Measurements from ENCODE around the gene ABRACL.

The ABRACL gene

DNA sequence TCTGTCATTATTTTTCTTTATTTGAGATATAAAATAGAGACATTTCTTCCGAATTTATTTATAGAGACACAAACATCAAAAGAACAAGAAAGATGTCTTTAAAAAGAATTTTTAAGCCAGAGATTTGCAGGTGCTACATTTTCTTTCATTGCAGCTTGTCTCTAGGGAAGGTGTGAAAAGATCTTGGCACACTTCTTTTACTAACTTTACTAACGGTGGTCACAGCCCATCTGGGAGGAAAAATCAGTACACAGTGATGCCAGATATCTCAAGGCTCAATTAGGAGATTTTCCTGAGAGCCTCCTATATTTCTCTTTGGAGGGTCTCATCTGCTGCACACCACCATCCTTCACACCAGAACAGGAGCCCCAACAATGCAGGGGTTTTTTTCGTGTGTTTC is 29.5 kb downstream of the ABRACL start:
- no peak for FAIRE-seq

GRCh38 chr6:139060332-139060731 is 31.8 kb downstream of the ABRACL start:
- FAIRE-seq: no peak

DNA sequence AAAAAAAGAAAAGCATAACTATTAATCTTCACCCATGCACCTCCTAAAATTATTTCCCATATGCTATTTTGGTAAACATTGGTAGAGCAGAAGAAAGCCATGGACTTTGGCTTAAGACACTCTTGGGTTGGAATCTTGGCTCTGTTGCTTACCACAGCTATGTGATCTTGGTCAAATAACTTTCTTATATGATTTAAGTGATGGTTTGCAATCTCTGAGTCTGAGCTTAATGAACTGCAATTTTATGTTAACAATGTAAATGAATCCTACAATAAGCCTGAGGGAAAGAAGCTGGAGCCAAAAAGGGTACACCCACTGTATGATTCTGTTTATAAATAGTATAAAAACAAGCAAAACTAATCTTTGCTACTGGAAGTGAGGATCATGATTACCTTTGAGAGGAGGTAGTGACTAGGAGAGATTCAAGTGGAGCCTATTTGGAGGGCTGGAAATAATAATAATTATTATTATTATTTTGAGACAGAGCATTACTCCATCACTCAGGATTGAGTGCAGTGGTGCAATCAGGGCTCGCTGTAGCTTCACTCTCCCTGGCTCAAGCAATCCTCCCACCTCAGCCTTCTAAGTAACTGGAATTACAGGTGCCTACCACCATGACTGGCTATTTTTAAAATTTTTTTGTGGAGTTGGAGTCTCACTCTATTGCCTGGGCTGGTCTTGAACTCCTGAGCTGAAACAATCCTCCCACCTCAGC is 34.5 kb downstream of the ABRACL start:
- no peak for FAIRE-seq

GRCh38 chr6:139064981-139065665 is 36.6 kb downstream of the ABRACL start:
- FAIRE-seq: no peak

- no peak for FAIRE-seq
Observed at GRCh38 chr6:139066080-139066479, 37.5 kb downstream of the ABRACL start.

DNA sequence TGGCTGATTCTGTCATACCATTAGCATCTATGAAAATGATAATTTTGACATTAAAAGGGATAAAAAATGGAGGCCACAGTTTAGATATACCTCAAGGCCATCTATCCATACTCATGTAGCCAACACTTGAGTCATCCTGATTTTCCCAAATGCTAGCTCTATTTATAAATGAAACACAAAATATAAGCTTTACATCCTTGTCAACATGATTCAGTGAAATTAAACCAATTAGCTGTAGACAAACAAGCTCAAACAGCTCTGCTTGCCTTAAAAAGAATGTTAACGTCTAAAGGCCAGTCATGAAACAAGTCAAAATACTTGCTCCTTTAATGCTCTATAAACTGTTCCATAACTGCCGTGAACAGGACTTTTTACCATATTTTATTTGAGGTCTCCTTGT is 40.3 kb downstream of the ABRACL start:
- FAIRE-seq: peak; percentile 5

GRCh38 chr6:139073118-139073517 is 44.6 kb downstream of the ABRACL start:
- FAIRE-seq: peak; percentile 9

- FAIRE-seq: no peak
Observed at GRCh38 chr6:139079018-139079417, 50.5 kb downstream of the ABRACL start.

- FAIRE-seq: peak; percentile 36
Observed at GRCh38 chr6:139080255-139080920, 51.8 kb downstream of the ABRACL start.

GRCh38 chr6:139081471-139081870 is 52.9 kb downstream of the ABRACL start:
- no peak for FAIRE-seq

- no peak for FAIRE-seq
Observed at GRCh38 chr6:139082370-139082769, 53.8 kb downstream of the ABRACL start.

- no peak for FAIRE-seq
Observed at GRCh38 chr6:139091826-139092225, 63.3 kb downstream of the ABRACL start.
